ENCODE data around the gene COQ4. TPM values are rescaled to one million over a fixed set of nuclear protein-coding genes. Genes with fewer than 3 reads are reported as not detected.
"Not testable (repeated sequence)": the region's sequence is repeated elsewhere in the genome, so short reads cannot be mapped to it uniquely, and the experiment has no call there.

Gene COQ4
- total RNA-seq, 1 experiment from 2014 or later, result 19.1 TPM

DNA sequence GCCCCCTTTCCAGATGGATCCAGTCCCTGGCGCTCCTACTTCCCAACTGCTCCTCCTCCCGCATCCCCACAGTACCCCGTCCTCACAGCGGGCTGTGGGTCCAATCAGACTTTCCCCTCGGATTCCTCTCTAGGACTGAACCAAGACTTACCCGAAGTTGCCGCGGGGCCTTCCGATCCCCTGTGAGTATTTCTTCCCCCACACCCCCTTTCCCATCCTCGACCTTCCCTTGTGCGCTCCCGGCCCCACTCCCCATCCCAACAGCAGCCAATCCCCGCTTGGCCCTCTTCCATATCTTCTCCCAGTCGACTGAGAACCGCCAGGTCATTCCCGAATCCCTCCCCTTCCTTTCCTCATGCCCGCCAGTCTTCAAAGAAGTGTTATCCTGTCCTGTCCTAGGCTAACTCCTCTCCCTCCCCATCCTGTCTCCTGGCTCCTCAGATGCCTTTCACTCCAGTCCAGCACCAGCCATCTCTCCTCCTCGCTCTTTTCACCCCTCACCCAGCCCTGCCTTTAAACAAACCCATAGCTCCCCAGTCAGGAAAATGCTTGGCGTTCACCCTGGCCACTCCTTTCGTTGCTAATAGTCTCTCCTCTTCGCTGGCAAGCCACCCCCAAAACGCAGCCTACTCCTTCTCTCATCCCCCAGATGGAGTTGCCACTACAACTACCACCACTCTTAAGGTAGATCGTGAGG lies 45.9 kb upstream of the COQ4 start:
- no TSS peak for BruUV-seq (replicated peaks)
- CTCF ChIA-PET, result interaction anchor here (0.9 kb wide), 1 partner anchor 23 kb away, joined by 6 read pairs; no protein-coding TSS in a partner anchor
- DNase-seq (ENCODE audit: low read depth, low spot score), result no peak
- Histone ChIP-seq H3K36me3 (ENCODE audit: control insufficient read depth, insufficient read depth, low read length) (peaks cover 4% of the 10 kb centered on the region), H3K27ac (ENCODE audit: low read length) (peak overlapping the region; percentile 88), H3K4me1 (ENCODE audit: control insufficient read depth, insufficient read depth, low read length) (no peaks in the 10 kb centered on the region), H3K27me3 (ENCODE audit: control insufficient read depth, insufficient read depth, low read length) (no peaks in the 10 kb centered on the region), H3K9me3 (ENCODE audit: control insufficient read depth, insufficient read depth, low read depth, low read length) (no peaks in the 10 kb centered on the region), H3K4me3 (ENCODE audit: low read depth in 2 of 2, low read length in 2 of 2) (peak overlapping the region; percentile 73 to 90)
- POLR2A ChIA-PET, result no interaction called here
- TF ChIP-seq TCF7L2 (IDR thresholded peaks at IDR 0.05; ENCODE audit: low read depth, low read length) (no peak), POLR2AphosphoS5 (IDR thresholded peaks at IDR 0.05; ENCODE audit: low read depth, low read length) (no peak), SIN3A (IDR thresholded peaks at IDR 0.05; ENCODE audit: borderline replicate concordance, insufficient read depth, low read depth, low read length) (no peak)
- TF ChIP-seq, protein P1, sequence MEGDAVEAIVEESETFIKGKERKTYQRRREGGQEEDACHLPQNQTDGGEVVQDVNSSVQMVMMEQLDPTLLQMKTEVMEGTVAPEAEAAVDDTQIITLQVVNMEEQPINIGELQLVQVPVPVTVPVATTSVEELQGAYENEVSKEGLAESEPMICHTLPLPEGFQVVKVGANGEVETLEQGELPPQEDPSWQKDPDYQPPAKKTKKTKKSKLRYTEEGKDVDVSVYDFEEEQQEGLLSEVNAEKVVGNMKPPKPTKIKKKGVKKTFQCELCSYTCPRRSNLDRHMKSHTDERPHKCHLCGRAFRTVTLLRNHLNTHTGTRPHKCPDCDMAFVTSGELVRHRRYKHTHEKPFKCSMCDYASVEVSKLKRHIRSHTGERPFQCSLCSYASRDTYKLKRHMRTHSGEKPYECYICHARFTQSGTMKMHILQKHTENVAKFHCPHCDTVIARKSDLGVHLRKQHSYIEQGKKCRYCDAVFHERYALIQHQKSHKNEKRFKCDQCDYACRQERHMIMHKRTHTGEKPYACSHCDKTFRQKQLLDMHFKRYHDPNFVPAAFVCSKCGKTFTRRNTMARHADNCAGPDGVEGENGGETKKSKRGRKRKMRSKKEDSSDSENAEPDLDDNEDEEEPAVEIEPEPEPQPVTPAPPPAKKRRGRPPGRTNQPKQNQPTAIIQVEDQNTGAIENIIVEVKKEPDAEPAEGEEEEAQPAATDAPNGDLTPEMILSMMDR (IDR thresholded peaks at IDR 0.05), result no peak
- TF ChIP-seq, protein P2, sequence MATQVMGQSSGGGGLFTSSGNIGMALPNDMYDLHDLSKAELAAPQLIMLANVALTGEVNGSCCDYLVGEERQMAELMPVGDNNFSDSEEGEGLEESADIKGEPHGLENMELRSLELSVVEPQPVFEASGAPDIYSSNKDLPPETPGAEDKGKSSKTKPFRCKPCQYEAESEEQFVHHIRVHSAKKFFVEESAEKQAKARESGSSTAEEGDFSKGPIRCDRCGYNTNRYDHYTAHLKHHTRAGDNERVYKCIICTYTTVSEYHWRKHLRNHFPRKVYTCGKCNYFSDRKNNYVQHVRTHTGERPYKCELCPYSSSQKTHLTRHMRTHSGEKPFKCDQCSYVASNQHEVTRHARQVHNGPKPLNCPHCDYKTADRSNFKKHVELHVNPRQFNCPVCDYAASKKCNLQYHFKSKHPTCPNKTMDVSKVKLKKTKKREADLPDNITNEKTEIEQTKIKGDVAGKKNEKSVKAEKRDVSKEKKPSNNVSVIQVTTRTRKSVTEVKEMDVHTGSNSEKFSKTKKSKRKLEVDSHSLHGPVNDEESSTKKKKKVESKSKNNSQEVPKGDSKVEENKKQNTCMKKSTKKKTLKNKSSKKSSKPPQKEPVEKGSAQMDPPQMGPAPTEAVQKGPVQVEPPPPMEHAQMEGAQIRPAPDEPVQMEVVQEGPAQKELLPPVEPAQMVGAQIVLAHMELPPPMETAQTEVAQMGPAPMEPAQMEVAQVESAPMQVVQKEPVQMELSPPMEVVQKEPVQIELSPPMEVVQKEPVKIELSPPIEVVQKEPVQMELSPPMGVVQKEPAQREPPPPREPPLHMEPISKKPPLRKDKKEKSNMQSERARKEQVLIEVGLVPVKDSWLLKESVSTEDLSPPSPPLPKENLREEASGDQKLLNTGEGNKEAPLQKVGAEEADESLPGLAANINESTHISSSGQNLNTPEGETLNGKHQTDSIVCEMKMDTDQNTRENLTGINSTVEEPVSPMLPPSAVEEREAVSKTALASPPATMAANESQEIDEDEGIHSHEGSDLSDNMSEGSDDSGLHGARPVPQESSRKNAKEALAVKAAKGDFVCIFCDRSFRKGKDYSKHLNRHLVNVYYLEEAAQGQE (IDR thresholded peaks at IDR 0.05; ENCODE audit: insufficient read depth in 1 of 2, low read depth in 2 of 2, low read length in 1 of 2), result no peak
- peak; percentile 14 for ATAC-seq
- intact Hi-C loops (cut with micrococcal nuclease; ENCODE audit: unreplicated experiment), result no loop called here
- in situ Hi-C loops (cut with HindIII; ENCODE audit: low pct_unique_long_range_greater_than_20kb, low sequenced_read_pairs), result no loop called here

DNA sequence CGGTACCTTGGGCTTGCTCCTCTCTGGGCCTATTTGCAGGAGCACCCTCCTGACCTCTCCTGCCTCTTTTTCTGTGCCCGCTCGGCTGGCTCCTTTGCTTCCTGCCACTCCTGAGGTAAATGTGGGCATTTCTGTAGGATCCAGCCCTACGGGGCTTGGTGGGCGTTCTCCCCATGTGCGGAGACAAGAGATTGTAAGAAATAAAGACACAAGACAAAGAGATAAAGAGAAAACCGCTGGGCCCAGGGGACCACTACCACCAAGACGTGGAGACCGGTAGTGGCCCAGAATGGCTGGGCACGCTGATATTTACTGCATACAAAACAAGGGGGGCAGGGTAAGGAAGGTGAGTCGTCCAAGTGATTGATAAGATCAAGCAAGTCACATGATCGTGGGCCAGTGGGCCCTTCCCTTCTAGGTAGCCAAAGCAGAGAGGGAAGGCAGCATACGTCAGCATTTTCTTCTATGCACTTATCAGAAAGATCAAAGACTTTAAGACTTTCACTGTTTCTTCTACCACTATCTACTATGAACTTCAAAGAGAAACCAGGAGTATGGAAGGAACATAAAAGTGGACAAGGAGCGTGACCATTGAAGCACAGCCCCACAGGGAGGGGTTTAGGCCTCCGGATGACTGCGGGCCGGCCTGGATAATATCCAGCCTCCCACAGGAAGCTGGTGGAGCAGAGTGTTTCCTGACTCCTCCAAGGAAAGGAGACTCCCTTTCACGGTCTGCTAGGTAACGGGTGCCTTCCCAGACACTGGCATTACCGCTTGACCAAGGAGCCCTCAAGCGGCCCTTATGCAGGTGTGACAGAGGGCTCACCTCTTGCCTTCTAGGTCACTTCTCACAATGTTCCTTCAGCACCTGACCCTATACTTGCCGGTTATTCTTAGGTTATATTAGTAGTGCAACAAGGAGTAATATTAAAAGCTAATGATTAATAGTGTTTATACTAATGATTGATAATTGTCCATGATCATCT lies 43.3 kb upstream of the COQ4 start:
- POLR2A ChIA-PET; intact Hi-C loops (cut with micrococcal nuclease; ENCODE audit: unreplicated experiment); CTCF ChIA-PET: not testable (repeated sequence)

More for the DNA sequence above, 43.3 kb upstream of the COQ4 start:
- H3K4me1 ChIP-seq (ENCODE audit: control insufficient read depth, insufficient read depth, low read length); H3K27ac ChIP-seq (ENCODE audit: low read length); H3K36me3 ChIP-seq (ENCODE audit: control insufficient read depth, insufficient read depth, low read length); DNase-seq (ENCODE audit: low read depth, low spot score); ATAC-seq; H3K9me3 ChIP-seq (ENCODE audit: control insufficient read depth, insufficient read depth, low read depth, low read length); H3K4me3 ChIP-seq (ENCODE audit: low read depth in 2 of 2, low read length in 2 of 2); H3K27me3 ChIP-seq (ENCODE audit: control insufficient read depth, insufficient read depth, low read length); in situ Hi-C loops (cut with HindIII; ENCODE audit: low pct_unique_long_range_greater_than_20kb, low sequenced_read_pairs); BruUV-seq (replicated peaks): not testable (repeated sequence)

Data from Panc1 (cell line).